IMR-90 (cell line): Measurements from ENCODE around the gene DHCR7. TPM values are rescaled to one million over a fixed set of nuclear protein-coding genes. Genes with fewer than 3 reads are reported as not detected.

ENCODE experiments used
- ATAC-seq: fragments of 200-7000 bp; cut with Tn5 transposase; 2 replicates; pipeline ENCODE4 v1.9.1; 2020; ENCODE audit warnings: low read depth, mild to moderate bottlenecking, moderate library complexity
- BruUV-seq: library from RNA; stranded (reverse); fragments of 400-500 nt; replicated peaks from 2 replicates; lab custom pipeline; 2021; lab: Mats Ljungman, UMichigan
- CTCF ChIA-PET: fragments of 300-600 bp; formaldehyde crosslinking; extraction: SDS; loops from one replicate; lab custom pipeline; 2021; ENCODE audit warnings: antibody characterized with exemption; lab: Yijun Ruan, JAX
- POLR2A ChIA-PET: fragments of 300-600 bp; sonication (Branson Sonifier 250); formaldehyde crosslinking; loops from one replicate; lab custom pipeline; 2022; ENCODE audit warnings: antibody characterized with exemption; ENCODE audit not compliant: unreplicated experiment; lab: Charles Lee
- DNase-seq: peaks from one replicate; pipeline ENCODE4 v3.0.0; 2013
- H2AFZ ChIP-seq: replicated peaks from 2 replicates; pipeline ENCODE3; 2013; ENCODE audit warnings: low read length, mild to moderate bottlenecking; ENCODE audit not compliant: poor library complexity
- H2AK5ac ChIP-seq: 2 replicates; pipeline ENCODE4 v1.6.1; 2013; ENCODE audit warnings: low read depth, low read length, inconsistent platforms
- H2AK9ac ChIP-seq: replicated peaks from 2 replicates; pipeline ENCODE3; 2013; ENCODE audit warnings: mild to moderate bottlenecking, low read depth, low read length, moderate library complexity; ENCODE audit not compliant: poor library complexity
- H2BK120ac ChIP-seq: 2 replicates; pipeline ENCODE4 v1.6.1; 2013; ENCODE audit warnings: low read depth, low read length, inconsistent platforms
- H2BK15ac ChIP-seq: 3 replicates; pipeline ENCODE4 v1.6.1; 2013; ENCODE audit warnings: low read depth, low read length, inconsistent platforms
- H2BK20ac ChIP-seq: 2 replicates; pipeline ENCODE4 v1.6.1; 2013; ENCODE audit warnings: low read depth, mild to moderate bottlenecking, inconsistent platforms, low read length, moderate library complexity
- H2BK5ac ChIP-seq: 2 replicates; pipeline ENCODE4 v1.6.1; 2013; ENCODE audit warnings: mild to moderate bottlenecking, low read depth, low read length, inconsistent platforms; ENCODE audit not compliant: poor library complexity, severe bottlenecking
- H3K14ac ChIP-seq: replicated peaks from 2 replicates; pipeline ENCODE4 v1.6.1; 2013; ENCODE audit warnings: low read depth, low read length, inconsistent platforms
- H3K18ac ChIP-seq: 2 replicates; pipeline ENCODE4 v1.6.1; 2013; ENCODE audit warnings: low read depth, low read length, control low read depth
- H3K23ac ChIP-seq: 2 replicates; pipeline ENCODE4 v1.6.1; 2013; ENCODE audit warnings: low read depth, low read length, inconsistent platforms
- H3K27ac ChIP-seq: 2 replicates; pipeline ENCODE4 v1.5.1; 2013; ENCODE audit warnings: mild to moderate bottlenecking, control low read depth, low read length; ENCODE audit not compliant: insufficient read depth
- H3K27me3 ChIP-seq: 2 replicates; pipeline ENCODE4 v1.6.1; 2013; ENCODE audit warnings: low read length; ENCODE audit not compliant: control insufficient read depth, insufficient read depth
- H3K36me3 ChIP-seq: 2 replicates; pipeline ENCODE4 v1.6.1; 2013; ENCODE audit warnings: low read length, mixed read lengths; ENCODE audit not compliant: control insufficient read depth, insufficient read depth
- H3K4ac ChIP-seq: 2 replicates; pipeline ENCODE4 v1.6.1; 2013; ENCODE audit warnings: low read depth, low read length, inconsistent platforms
- H3K4me1 ChIP-seq: 2 replicates; pipeline ENCODE4 v1.6.1; 2013; ENCODE audit warnings: low read length, mixed read lengths; ENCODE audit not compliant: control insufficient read depth, insufficient read depth
- H3K4me2 ChIP-seq: 2 replicates; pipeline ENCODE4 v1.6.1; 2013; ENCODE audit warnings: low read depth, mild to moderate bottlenecking, control low read depth, low read length, moderate library complexity
- H3K4me3 ChIP-seq: 2 replicates; pipeline ENCODE4 v1.5.1; 2013; ENCODE audit warnings: low read depth, mild to moderate bottlenecking, control low read depth, low read length, moderate library complexity; ENCODE audit not compliant: insufficient read depth
- H3K56ac ChIP-seq: 2 replicates; pipeline ENCODE4 v1.6.1; 2013; ENCODE audit warnings: low read length, inconsistent platforms; ENCODE audit not compliant: insufficient read depth; ENCODE audit errors: extremely low read depth
- H3K79me1 ChIP-seq, 2 experiments: 2 replicates each; pipeline ENCODE4 v1.6.1; 2013; ENCODE audit warnings: low read length in 2 of 2, inconsistent platforms in 1 of 2, low read depth in 1 of 2
- H3K9ac ChIP-seq: 2 replicates; pipeline ENCODE4 v1.6.1; 2013; ENCODE audit warnings: low read depth, low read length, control low read depth
- H3K9me1 ChIP-seq: 2 replicates; pipeline ENCODE4 v1.6.1; 2013; ENCODE audit warnings: low read length, inconsistent platforms; ENCODE audit not compliant: insufficient read depth
- H3K9me3 ChIP-seq: 2 replicates; pipeline ENCODE4 v1.6.1; 2013; ENCODE audit warnings: low read length; ENCODE audit not compliant: control insufficient read depth, insufficient read depth
- H4K20me1 ChIP-seq: 2 replicates; pipeline ENCODE4 v1.6.1; 2013; ENCODE audit warnings: low read length, inconsistent platforms; ENCODE audit not compliant: insufficient read depth
- H4K5ac ChIP-seq: 2 replicates; pipeline ENCODE4 v1.6.1; 2013; ENCODE audit warnings: mild to moderate bottlenecking, low read depth, low read length, control low read depth
- H4K8ac ChIP-seq, 2 experiments: 2 replicates each; pipeline ENCODE4 v1.6.1; 2013; ENCODE audit warnings: low read depth in 2 of 2, low read length in 2 of 2, control low read depth in 1 of 2, inconsistent platforms in 1 of 2
- H4K91ac ChIP-seq: 2 replicates; pipeline ENCODE4 v1.6.1; 2013; ENCODE audit warnings: low read depth, low read length, inconsistent platforms; ENCODE audit not compliant: insufficient read depth
- BHLHE40 ChIP-seq: fragments of 150-350 bp; IDR thresholded peaks from 2 replicates; pipeline ENCODE4 v1.6.1; 2016; ENCODE audit warnings: mild to moderate bottlenecking, low read depth, low read length
- CEBPB ChIP-seq: IDR thresholded peaks from 2 replicates; pipeline ENCODE4 v1.6.1; 2012; ENCODE audit warnings: low read depth, low read length, improper control_type of control experiment
- CHD1 ChIP-seq: IDR thresholded peaks from 2 replicates; pipeline ENCODE4 v1.6.1; 2012; ENCODE audit warnings: low read depth, low read length, improper control_type of control experiment
- FOS ChIP-seq: fragments of 150-350 bp; IDR thresholded peaks from 2 replicates; pipeline ENCODE4 v1.6.1; 2016; ENCODE audit warnings: low read depth, low read length
- MAFK ChIP-seq: IDR thresholded peaks from 2 replicates; pipeline ENCODE4 v1.6.1; 2012; ENCODE audit warnings: low read depth, low read length, improper control_type of control experiment
- MAZ ChIP-seq: IDR thresholded peaks from 2 replicates; pipeline ENCODE4 v1.6.1; 2012; ENCODE audit warnings: low read depth, mild to moderate bottlenecking, low read length, improper control_type of control experiment, moderate library complexity, borderline replicate concordance
- NFE2L2 ChIP-seq: fragments of 150-350 bp; IDR thresholded peaks from 2 replicates; pipeline ENCODE4 v1.6.1; 2016; ENCODE audit warnings: low read depth, mild to moderate bottlenecking, low read length
- POLR2A ChIP-seq: IDR thresholded peaks from 2 replicates; pipeline ENCODE4 v1.6.1; 2012; ENCODE audit warnings: mild to moderate bottlenecking, low read depth, low read length
- RCOR1 ChIP-seq: IDR thresholded peaks from 2 replicates; pipeline ENCODE4 v1.6.1; 2012; ENCODE audit warnings: mild to moderate bottlenecking, low read length, improper control_type of control experiment; ENCODE audit not compliant: insufficient replicate concordance
- RFX5 ChIP-seq: IDR thresholded peaks from 2 replicates; pipeline ENCODE4 v1.8.0; 2012; ENCODE audit warnings: low read depth, mild to moderate bottlenecking, low read length, moderate library complexity
- SMC3 ChIP-seq: fragments of 150-350 bp; IDR thresholded peaks from 2 replicates; pipeline ENCODE4 v1.6.1; 2016; ENCODE audit warnings: low read depth, mild to moderate bottlenecking, antibody characterized with exemption, low read length, moderate library complexity
- WGBS, 2 experiments: methylation state at CpG; one replicate each; pipeline versions ENCODE4 v1.1.5 to v1.1.7; 2013; ENCODE audit warnings: missing lambda C conversion rate in 2 of 2; ENCODE audit not compliant: insufficient read length in 1 of 2; ENCODE audit errors: extremely low coverage in 2 of 2; 5-methylcytosine and 5-hydroxymethylcytosine counted together
- dilution Hi-C: fragments of 300-500 bp; cut with HindIII; formaldehyde crosslinking; loops from one replicate; pipeline ENCODE4 v1.14.3; 2018; ENCODE audit warnings: low sequenced_read_pairs; ENCODE audit not compliant: unreplicated experiment
- in situ Hi-C: fragments of 300-500 bp; cut with MboI; formaldehyde crosslinking; loops from 3 replicates; pipeline ENCODE4 v1.14.3; 2019; ENCODE audit warnings: low sequenced_read_pairs, inconsistent platforms, mixed read lengths
- intact Hi-C: fragments of 100-400 bp; cut with micrococcal nuclease; formaldehyde crosslinking; loops from 2 replicates; pipeline ENCODE4 v1.10.0; 2022
- polyA plus RNA-seq, 3 experiments: library from polyadenylated mRNA; depleted of rRNA; stranded (reverse); fragments of >200 nt; gene quantifications; 2 replicates each; pipeline ENCODE4 v1.2.3, GENCODE V29; 2012; ENCODE audit warnings: low replicate concordance in 1 of 3
- total RNA-seq: library from RNA; depleted of rRNA; stranded (reverse); fragments of >200 nt; gene quantifications from 2 replicates; pipeline ENCODE4 v1.2.3, GENCODE V29; 2012
- TF ChIP-seq, protein P1 (sequence below): conservative IDR thresholded peaks from 2 replicates; pipeline ENCODE4 v1.5.1; 2012; ENCODE audit warnings: mild to moderate bottlenecking, low read depth, low read length, improper control_type of control experiment
- TF ChIP-seq, protein P2 (sequence below): fragments of 150-350 bp; IDR thresholded peaks from 2 replicates; pipeline ENCODE4 v1.6.1; 2016; ENCODE audit warnings: low read depth, mild to moderate bottlenecking, low read length, moderate library complexity, borderline replicate concordance

DHCR7 gene
- total and polyA plus RNA-seq, 2 of the 4 experiments (the other 2 are of a cell fraction): 22.0 to 43.3 TPM

DNA sequence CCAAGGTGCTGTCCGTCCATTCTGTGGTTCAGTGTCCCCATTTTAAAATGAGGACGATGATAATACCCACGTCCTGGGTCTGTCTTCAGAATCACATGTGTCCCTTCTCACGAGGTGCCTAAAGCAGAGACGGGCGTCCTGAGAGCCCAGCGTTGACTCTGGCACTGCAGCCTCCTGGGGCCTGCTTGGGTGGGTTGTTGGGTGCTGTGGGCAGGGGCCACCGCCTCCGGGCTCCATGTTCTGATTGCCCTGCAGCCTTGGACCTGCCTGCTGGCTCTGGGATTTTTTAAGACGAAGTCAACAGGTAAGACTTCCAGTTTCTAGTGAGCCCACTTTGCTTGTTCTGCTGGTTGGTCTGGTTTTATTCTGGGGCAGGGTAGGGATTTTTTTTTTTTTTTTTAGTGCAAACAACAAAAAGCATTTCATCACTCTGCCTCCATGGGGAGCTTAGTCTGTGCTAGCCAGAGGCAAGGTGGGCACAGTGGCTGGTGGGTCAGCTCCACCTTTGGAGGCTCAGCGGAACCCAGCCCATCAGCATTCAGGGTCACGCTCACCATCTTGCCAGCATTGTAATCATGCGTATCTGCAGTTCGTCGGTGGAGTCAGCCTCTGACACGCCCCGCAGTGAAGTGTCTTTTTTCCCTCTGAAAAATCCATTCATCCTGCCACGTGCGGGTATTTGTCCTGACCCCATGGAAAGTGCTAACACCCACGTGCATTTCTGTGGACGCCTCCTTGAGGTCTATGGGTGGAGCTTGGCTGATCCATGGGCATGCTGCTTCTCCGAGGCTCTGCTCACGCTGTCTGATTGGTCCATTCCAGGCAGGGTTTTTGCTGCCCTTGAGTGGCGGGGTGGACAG lies 33.1 kb upstream of the DHCR7 start (continued):
- TF ChIP-seq RFX5: no peak

DNA sequence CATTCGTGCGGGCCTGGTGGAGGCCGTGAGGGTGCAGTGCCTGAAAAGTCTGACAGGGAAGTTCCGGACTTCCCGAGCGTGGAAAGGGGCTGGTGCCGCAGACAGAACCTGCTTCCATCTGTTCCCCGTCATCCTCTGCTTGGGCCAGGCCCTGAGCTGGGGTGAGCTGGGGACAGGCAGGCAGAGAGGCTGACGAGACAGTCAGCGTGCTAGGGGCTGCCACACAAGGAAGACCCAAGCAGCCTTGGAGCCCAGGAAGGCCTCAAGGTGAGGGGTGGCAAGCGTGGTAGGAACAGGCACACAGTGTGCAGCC lies 30.3 kb upstream of the DHCR7 start:
- no peaks in the 10 kb centered on the region for H3K27me3 ChIP-seq
- no peak overlapping the region for H3K18ac ChIP-seq
- 95% methylated on average over 7 of the region's 11 CpGs; no CpG with 5 or more reads in 1 of the 2 experiments for WGBS, 2 experiments
- peaks cover 81% of the 10 kb centered on the region for H3K36me3 ChIP-seq
- CTCF ChIA-PET: no interaction called here
- in situ Hi-C loops: no loop called here
- no peak overlapping the region for H3K9ac ChIP-seq
- no peak overlapping the region for H3K14ac ChIP-seq
- no peak overlapping the region for H2BK20ac ChIP-seq
- DNase-seq (no peak), ATAC-seq (no peak)
- peaks cover 10% of the 10 kb centered on the region; the same call in 1 of the 2 replicates for H3K9me1 ChIP-seq
- no peak overlapping the region for H3K4ac ChIP-seq
- H2AK5ac ChIP-seq: no peak overlapping the region
- dilution Hi-C loops: no loop called here
- no peaks in the 10 kb centered on the region for H3K79me1 ChIP-seq
- intact Hi-C loops: no loop called here
- H2BK15ac ChIP-seq: no peak overlapping the region
- H4K5ac ChIP-seq: no peak overlapping the region
- no peak overlapping the region for H3K23ac ChIP-seq
- no peak overlapping the region for H3K27ac ChIP-seq
- H2AFZ ChIP-seq: no peak overlapping the region
- no peaks in the 10 kb centered on the region for H3K9me3 ChIP-seq
- no peak overlapping the region for H4K91ac ChIP-seq
- H3K4me1 ChIP-seq: no peaks in the 10 kb centered on the region
- no peak overlapping the region for H3K4me3 ChIP-seq
- H4K8ac ChIP-seq: no peak overlapping the region
- H2BK120ac ChIP-seq: no peak overlapping the region
- no peak overlapping the region for H2AK9ac ChIP-seq
- no TSS peak for BruUV-seq
- POLR2A ChIA-PET: no interaction called here
- no peak overlapping the region for H3K4me2 ChIP-seq
- no peak overlapping the region for H2BK5ac ChIP-seq
- H4K20me1 ChIP-seq: no peaks in the 10 kb centered on the region
- no peak overlapping the region for H3K56ac ChIP-seq
- TF ChIP-seq CHD1: no peak
- no peak for TF ChIP-seq MAZ
- TF ChIP-seq NFE2L2: no peak
- no peak for TF ChIP-seq SMC3
- TF ChIP-seq BHLHE40: no peak
- no peak for TF ChIP-seq RCOR1
- TF ChIP-seq, protein P1, sequence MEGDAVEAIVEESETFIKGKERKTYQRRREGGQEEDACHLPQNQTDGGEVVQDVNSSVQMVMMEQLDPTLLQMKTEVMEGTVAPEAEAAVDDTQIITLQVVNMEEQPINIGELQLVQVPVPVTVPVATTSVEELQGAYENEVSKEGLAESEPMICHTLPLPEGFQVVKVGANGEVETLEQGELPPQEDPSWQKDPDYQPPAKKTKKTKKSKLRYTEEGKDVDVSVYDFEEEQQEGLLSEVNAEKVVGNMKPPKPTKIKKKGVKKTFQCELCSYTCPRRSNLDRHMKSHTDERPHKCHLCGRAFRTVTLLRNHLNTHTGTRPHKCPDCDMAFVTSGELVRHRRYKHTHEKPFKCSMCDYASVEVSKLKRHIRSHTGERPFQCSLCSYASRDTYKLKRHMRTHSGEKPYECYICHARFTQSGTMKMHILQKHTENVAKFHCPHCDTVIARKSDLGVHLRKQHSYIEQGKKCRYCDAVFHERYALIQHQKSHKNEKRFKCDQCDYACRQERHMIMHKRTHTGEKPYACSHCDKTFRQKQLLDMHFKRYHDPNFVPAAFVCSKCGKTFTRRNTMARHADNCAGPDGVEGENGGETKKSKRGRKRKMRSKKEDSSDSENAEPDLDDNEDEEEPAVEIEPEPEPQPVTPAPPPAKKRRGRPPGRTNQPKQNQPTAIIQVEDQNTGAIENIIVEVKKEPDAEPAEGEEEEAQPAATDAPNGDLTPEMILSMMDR: no peak
- TF ChIP-seq, protein P2, sequence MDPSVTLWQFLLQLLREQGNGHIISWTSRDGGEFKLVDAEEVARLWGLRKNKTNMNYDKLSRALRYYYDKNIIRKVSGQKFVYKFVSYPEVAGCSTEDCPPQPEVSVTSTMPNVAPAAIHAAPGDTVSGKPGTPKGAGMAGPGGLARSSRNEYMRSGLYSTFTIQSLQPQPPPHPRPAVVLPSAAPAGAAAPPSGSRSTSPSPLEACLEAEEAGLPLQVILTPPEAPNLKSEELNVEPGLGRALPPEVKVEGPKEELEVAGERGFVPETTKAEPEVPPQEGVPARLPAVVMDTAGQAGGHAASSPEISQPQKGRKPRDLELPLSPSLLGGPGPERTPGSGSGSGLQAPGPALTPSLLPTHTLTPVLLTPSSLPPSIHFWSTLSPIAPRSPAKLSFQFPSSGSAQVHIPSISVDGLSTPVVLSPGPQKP: no peak
- TF ChIP-seq FOS: no peak
- TF ChIP-seq CEBPB: no peak
- no peak for TF ChIP-seq RFX5
- no peak for TF ChIP-seq MAFK
- TF ChIP-seq POLR2A: no peak
